HG03432 (cell line): ENCODE results near the gene CABP4.

Experiments
- ATAC-seq: cut with Tn5 transposase; IDR thresholded peaks from one replicate; pipeline ENCODE4 v1.9.1; 2021; ENCODE audit warnings: mild to moderate bottlenecking, moderate library complexity; ENCODE audit not compliant: unreplicated experiment

The CABP4 gene

GRCh38 chr11:67494371-67495233 lies 39.4 kb downstream of the CABP4 start:
- ATAC-seq = no peak

GRCh38 chr11:67495234-67496005 lies 40.3 kb downstream of the CABP4 start:
- ATAC-seq = no peak

- no peak for ATAC-seq
Observed at GRCh38 chr11:67496113-67496512, 41.0 kb downstream of the CABP4 start.

- no peak for ATAC-seq
Observed at GRCh38 chr11:67497656-67498291, 42.6 kb downstream of the CABP4 start.

- ATAC-seq = no peak
Observed at GRCh38 chr11:67498544-67498972, 43.4 kb downstream of the CABP4 start.

- ATAC-seq = no peak
Observed at GRCh38 chr11:67499808-67500483, 44.8 kb downstream of the CABP4 start.

GRCh38 chr11:67500484-67500821 lies 45.3 kb downstream of the CABP4 start:
- ATAC-seq = no peak

GRCh38 chr11:67500831-67501715 lies 45.9 kb downstream of the CABP4 start:
- ATAC-seq = no peak

GRCh38 chr11:67501854-67502253 lies 46.7 kb downstream of the CABP4 start:
- no peak for ATAC-seq

GRCh38 chr11:67502328-67502979 lies 47.3 kb downstream of the CABP4 start:
- ATAC-seq = no peak

- no peak for ATAC-seq
Observed at GRCh38 chr11:67503119-67504004, 48.2 kb downstream of the CABP4 start.

- no peak for ATAC-seq
Observed at GRCh38 chr11:67504005-67504949, 49.1 kb downstream of the CABP4 start.

- no peak for ATAC-seq
Observed at GRCh38 chr11:67504950-67505581, 49.9 kb downstream of the CABP4 start, which contains the start of gene PITPNM1. TSS of gene PITPNM1 (minus strand) at chr11:67505363. CDS start at chr11:67504180, 1,183 bp downstream.

- peak; percentile 24 for ATAC-seq
Observed at GRCh38 chr11:67505605-67506396, 50.6 kb downstream of the CABP4 start.

GRCh38 chr11:67506426-67507051 lies 51.4 kb downstream of the CABP4 start:
- no peak for ATAC-seq
